Measurements from ENCODE around the gene MUC5B. TPM values are rescaled to one million over a fixed set of nuclear protein-coding genes. Genes with fewer than 3 reads are reported as not detected.
"Not testable (repeated sequence)": the region's sequence is repeated elsewhere in the genome, so short reads cannot be mapped to it uniquely, and the experiment has no call there.

MUC5B gene
- total and polyA plus RNA-seq, 5 donors = under 0.01 TPM; not detected in 4

DNA sequence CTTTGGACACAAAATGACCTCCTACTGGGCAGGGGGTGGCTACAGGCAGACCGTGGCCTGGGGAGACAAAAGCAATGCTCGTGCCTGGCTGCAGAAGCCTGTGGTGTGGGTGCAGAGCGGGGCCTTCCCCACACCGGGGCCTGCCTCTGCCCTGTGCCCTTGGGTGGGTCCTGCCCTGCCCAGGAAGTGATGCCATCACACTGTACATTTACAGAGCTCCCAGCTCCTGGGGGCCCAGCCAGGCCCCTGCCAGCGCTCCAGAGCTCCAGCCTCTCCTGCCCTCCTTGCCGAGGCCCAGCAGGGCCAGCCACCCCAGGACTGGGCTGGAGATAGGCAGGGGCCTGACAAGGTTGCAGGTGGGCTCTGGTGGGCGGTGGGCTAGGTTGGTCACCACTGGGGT is 40.1 kb downstream of the MUC5B start:
- Histone ChIP-seq H3K4me3 (ENCODE audit: low read length) (no peak overlapping the region), H3K27me3 (ENCODE audit: control insufficient read depth, insufficient read depth) (no peaks in the 10 kb centered on the region), H3K9me3 (ENCODE audit: control insufficient read depth, low read length) (no peaks in the 10 kb centered on the region), H3K27ac (ENCODE audit: low read length) (no peak overlapping the region), H3K4me1 (ENCODE audit: control insufficient read depth, insufficient read depth, low read length) (peaks cover 3% of the 10 kb centered on the region)
- intact Hi-C loops (cut with DNase I) = no loop called here
- ATAC-seq (peak; percentile 4 to 19), DNase-seq (peak in 2 of 3 donors; percentile 14 to 54)
- WGBS = 45% methylated on average over 7 of the region's 7 CpGs

DNA sequence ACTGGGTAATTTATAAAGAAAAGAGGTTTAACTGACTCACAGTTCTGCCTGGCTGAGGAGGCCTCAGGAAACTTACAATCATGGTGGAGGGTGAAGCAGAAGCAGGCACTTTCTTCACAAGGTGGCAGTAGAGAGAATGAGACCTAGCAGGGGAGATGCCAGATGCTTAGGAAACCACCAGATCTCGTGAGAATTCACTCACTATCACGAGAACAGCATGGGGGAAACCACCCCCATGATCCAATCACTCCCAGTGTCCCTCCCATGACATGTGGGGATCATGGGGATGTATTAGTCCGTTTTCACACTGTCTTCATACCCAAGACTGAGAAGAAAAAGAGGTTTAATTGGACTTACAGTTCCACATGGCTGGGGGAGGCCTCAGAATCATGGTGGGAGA is 41.6 kb downstream of the MUC5B start:
- peak in 2 of 3 donors; percentile 6 to 13 for DNase-seq
- intact Hi-C loops (cut with DNase I); H3K4me3 ChIP-seq (ENCODE audit: low read length); H3K9me3 ChIP-seq (ENCODE audit: control insufficient read depth, low read length); H3K4me1 ChIP-seq (ENCODE audit: control insufficient read depth, insufficient read depth, low read length); H3K27ac ChIP-seq (ENCODE audit: low read length); ATAC-seq; H3K27me3 ChIP-seq (ENCODE audit: control insufficient read depth, insufficient read depth): not testable (repeated sequence)
- 25% methylated on average over 3 of the region's 3 CpGs for WGBS

DNA sequence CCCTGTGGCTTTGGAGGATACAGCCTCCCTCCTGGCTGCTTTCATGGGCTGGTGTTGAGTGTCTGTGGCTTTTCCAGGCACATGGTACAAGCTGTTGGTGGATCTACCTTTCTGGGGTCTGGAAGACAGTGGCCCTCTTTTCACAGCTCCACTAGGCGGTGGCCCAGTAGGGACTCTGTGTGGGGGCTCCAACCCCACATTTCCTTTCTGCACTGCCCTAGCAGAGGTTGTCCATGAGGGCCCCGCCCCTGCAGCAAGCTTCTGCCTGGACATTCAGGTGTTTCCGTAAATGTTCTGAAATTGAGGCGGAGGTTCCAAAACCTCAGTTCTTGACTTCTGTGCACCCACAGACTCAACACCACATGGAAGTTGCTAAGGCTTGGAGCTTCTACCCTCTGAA is 42.6 kb downstream of the MUC5B start:
- intact Hi-C loops (cut with DNase I); H3K4me1 ChIP-seq (ENCODE audit: control insufficient read depth, insufficient read depth, low read length); ATAC-seq; H3K27me3 ChIP-seq (ENCODE audit: control insufficient read depth, insufficient read depth); H3K9me3 ChIP-seq (ENCODE audit: control insufficient read depth, low read length); H3K4me3 ChIP-seq (ENCODE audit: low read length); H3K27ac ChIP-seq (ENCODE audit: low read length): not testable (repeated sequence)
- 98% methylated on average over 4 of the region's 4 CpGs for WGBS
- peak in 2 of 3 donors; percentile 11 to 13 for DNase-seq

DNA sequence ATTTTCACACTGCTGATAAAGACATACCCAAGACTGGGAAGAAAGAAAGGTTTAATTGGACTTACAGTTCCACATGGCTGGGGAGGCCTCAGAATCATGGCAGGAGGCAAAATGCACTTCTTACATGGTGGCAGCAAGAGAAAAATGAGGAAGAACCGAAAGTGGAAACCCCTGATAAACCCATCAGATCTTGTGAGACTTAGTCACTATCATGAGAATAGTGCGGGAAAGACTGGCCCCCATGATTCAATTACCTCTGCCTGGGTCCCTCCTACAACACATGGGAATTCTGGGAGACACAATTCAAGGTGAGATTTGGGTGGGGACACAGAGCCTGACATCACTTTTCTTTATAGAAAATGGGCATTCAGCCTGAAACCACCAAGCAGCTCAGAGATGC is 44.1 kb downstream of the MUC5B start:
- DNase-seq; intact Hi-C loops (cut with DNase I); H3K27ac ChIP-seq (ENCODE audit: low read length); H3K4me1 ChIP-seq (ENCODE audit: control insufficient read depth, insufficient read depth, low read length); H3K9me3 ChIP-seq (ENCODE audit: control insufficient read depth, low read length); H3K4me3 ChIP-seq (ENCODE audit: low read length); H3K27me3 ChIP-seq (ENCODE audit: control insufficient read depth, insufficient read depth); ATAC-seq: not testable (repeated sequence)
- whole genome bisulfite sequencing = 88% methylated on average over 2 of the region's 2 CpGs

DNA sequence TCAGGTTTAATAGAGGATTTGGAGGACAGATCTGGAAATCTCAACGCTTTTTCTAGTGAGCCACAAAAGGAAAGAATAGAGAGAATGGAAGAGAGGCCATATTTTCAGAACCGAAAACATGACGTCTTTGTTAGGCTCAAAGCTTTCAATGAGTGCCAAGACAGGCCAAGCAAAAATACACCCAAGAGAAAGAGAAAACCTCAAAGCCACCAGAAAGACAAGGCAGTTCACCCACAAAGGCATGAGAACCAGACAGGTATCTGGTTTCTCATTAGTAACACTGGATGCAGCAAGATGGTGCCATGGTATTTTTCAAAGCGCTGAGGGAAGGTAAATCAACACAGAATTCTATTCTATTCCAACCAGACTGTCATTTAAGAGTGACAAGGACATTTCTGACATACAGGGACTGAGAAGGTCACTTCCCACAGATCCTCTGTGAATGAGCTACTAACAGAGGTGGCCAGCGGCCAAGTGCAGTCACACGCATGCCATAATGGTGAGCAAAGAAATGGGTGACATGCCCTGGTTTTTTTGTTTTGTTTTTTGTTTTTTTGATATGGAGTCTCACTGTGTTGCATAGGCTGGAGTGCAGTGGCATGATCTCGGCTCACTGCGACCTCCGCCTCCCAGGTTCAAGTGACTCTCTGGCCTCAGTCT is 44.7 kb downstream of the MUC5B start:
- intact Hi-C loops (cut with DNase I) = no loop called here
- Histone ChIP-seq H3K4me1 (ENCODE audit: control insufficient read depth, insufficient read depth, low read length) (peaks cover 3% of the 10 kb centered on the region), H3K4me3 (ENCODE audit: low read length) (no peak overlapping the region), H3K27me3 (ENCODE audit: control insufficient read depth, insufficient read depth) (no peaks in the 10 kb centered on the region), H3K9me3 (ENCODE audit: control insufficient read depth, low read length) (no peaks in the 10 kb centered on the region), H3K27ac (ENCODE audit: low read length) (no peak overlapping the region)
- ATAC-seq = no peak
- DNase-seq = peak in 2 of 3 donors; percentile 56 to 65
- 79% methylated on average over 9 of the region's 9 CpGs for WGBS

DNA sequence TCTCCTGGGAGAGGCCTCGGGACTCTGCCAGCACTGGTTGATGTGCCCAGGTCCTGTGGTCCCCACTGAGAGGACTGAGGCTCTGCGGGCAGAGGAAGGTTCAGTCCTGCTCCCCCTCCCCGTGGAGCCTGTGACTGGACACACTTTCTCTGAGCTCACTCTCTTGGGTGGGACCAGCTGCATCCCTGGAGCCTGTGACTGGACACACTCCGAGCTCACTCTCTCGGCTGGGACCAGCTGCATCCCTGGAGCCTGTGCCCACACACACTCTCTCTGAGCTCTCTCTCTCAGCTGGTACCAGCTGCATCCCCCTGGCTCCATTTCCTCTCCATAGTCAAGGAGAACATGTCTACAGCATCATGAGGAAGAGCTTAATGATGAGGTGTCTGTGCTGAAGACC is 47.1 kb downstream of the MUC5B start:
- intact Hi-C loops (cut with DNase I) = no loop called here
- no peaks in the 10 kb centered on the region for H3K27me3 ChIP-seq (ENCODE audit: control insufficient read depth, insufficient read depth)
- no peak overlapping the region for H3K4me3 ChIP-seq (ENCODE audit: low read length)
- 88% methylated on average over 5 of the region's 5 CpGs for WGBS
- no peaks in the 10 kb centered on the region for H3K9me3 ChIP-seq (ENCODE audit: control insufficient read depth, low read length)
- no peak overlapping the region for H3K27ac ChIP-seq (ENCODE audit: low read length)
- no peaks in the 10 kb centered on the region for H3K4me1 ChIP-seq (ENCODE audit: control insufficient read depth, insufficient read depth, low read length)
- peak in 2 of 3 donors; percentile 21 to 28 for DNase-seq
- no peak for ATAC-seq

DNA sequence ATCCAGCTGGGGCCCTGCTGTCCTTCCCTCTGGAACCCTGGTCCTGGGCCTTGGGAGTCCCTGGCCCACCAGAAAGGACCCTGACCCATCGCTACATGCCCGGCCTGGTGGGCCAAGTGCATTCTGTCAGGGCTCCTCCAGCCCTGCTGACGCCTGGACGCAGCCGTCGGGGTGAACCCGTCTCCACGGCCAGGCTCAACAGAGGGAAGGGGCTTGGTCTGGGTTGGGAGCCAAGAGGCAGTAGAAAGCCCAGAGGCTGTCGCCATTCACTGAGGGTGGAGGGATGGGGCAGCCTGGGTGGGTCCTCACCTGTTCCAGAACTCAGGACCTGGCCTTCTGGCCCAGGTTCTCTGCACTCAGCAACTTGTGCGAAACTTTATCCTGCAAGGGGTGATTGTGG is 47.6 kb downstream of the MUC5B start:
- ATAC-seq (peak; percentile 6 to 8), DNase-seq (peak in 2 of 3 donors; percentile 18 to 36)
- 89% methylated on average over 10 of the region's 10 CpGs for WGBS
- Histone ChIP-seq H3K4me1 (ENCODE audit: control insufficient read depth, insufficient read depth, low read length) (no peaks in the 10 kb centered on the region), H3K9me3 (ENCODE audit: control insufficient read depth, low read length) (no peaks in the 10 kb centered on the region), H3K27me3 (ENCODE audit: control insufficient read depth, insufficient read depth) (no peaks in the 10 kb centered on the region), H3K27ac (ENCODE audit: low read length) (no peak overlapping the region), H3K4me3 (ENCODE audit: low read length) (no peak overlapping the region)
- intact Hi-C loops (cut with DNase I) = no loop called here

DNA sequence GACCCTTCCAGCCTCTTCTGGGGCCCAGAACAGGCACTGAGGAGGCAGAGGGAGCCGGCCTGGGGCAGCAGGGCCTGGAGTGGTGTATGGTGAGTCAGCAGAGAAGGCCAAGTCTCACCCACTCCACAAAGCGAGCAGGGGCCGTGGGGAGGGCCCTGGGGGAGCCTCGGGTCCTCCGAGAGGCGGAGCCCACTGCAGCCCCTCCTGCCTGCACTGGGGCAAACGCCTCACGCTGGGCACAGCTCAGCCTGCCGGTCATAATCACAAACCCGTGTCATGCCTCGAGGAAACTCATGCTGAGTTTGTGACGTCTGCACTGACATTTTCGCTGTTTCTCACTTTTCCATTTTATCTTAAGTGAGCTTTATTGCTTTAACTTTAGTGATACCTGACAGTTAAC is 48.1 kb downstream of the MUC5B start:
- no peaks in the 10 kb centered on the region for H3K9me3 ChIP-seq (ENCODE audit: control insufficient read depth, low read length)
- intact Hi-C loops (cut with DNase I) = no loop called here
- H3K27ac ChIP-seq (ENCODE audit: low read length) = no peak overlapping the region
- no peaks in the 10 kb centered on the region for H3K4me1 ChIP-seq (ENCODE audit: control insufficient read depth, insufficient read depth, low read length)
- peak in 1 of 2 donors; percentile 23 for ATAC-seq
- no peak overlapping the region for H3K4me3 ChIP-seq (ENCODE audit: low read length)
- DNase-seq = peak in 2 of 3 donors; percentile 28 to 45
- no peaks in the 10 kb centered on the region for H3K27me3 ChIP-seq (ENCODE audit: control insufficient read depth, insufficient read depth)
- WGBS = 47% methylated on average over 13 of the region's 13 CpGs

DNA sequence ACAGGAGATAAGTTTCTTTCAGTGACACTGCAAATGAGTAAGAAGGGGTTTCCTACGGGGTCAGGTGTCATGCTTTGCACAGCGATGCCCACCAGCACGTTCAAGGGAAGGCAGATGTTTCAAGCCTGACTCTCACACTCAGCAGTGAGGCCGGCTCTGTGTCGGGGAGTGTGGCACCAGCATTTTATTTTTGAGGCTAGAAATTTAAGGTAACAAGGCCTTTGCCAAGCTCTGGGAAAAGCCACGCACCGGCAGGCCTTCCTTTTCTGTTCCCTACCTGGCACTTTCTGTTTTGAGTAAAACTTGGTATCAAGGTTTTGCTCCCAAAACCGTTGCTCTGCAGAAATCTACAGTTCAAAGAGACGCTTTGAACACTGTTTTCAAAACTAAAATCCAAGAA is 48.5 kb downstream of the MUC5B start:
- Histone ChIP-seq H3K4me1 (ENCODE audit: control insufficient read depth, insufficient read depth, low read length) (no peaks in the 10 kb centered on the region), H3K9me3 (ENCODE audit: control insufficient read depth, low read length) (no peaks in the 10 kb centered on the region), H3K27me3 (ENCODE audit: control insufficient read depth, insufficient read depth) (no peaks in the 10 kb centered on the region), H3K27ac (ENCODE audit: low read length) (no peak overlapping the region), H3K4me3 (ENCODE audit: low read length) (no peak overlapping the region)
- 71% methylated on average over 9 of the region's 9 CpGs for WGBS
- ATAC-seq (no peak), DNase-seq (peak in 2 of 3 donors; percentile 5 to 24)
- intact Hi-C loops (cut with DNase I) = no loop called here

DNA sequence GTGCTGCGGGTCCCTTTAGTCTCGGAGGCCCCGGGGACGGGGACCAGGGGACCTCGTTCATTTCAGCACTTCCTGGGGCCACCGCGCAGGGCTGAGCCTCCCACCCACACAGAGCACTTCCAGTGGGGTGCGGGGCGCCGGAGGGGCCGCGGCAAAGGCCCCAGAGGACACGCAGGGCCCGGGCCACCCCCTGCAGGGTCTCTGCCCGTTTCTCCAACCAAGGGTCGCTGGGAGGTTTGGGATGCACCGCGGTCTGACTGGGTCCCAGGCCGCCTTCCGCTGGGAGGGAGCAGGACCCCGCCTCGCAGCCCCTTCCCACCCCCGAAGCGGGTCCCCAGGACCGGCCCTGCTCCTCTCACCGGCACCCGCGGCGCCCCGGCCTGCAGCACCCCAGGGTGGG is 49.1 kb downstream of the MUC5B start:
- Histone ChIP-seq H3K4me3 (ENCODE audit: low read length) (no peak overlapping the region), H3K27ac (ENCODE audit: low read length) (no peak overlapping the region), H3K27me3 (ENCODE audit: control insufficient read depth, insufficient read depth) (no peaks in the 10 kb centered on the region), H3K9me3 (ENCODE audit: control insufficient read depth, low read length) (no peaks in the 10 kb centered on the region), H3K4me1 (ENCODE audit: control insufficient read depth, insufficient read depth, low read length) (no peaks in the 10 kb centered on the region)
- DNase-seq = peak in 2 of 3 donors; percentile 30 to 68
- intact Hi-C loops (cut with DNase I) = no loop called here
- peak in 1 of 2 donors; percentile 13 for ATAC-seq
- 90% methylated on average over 30 of the region's 30 CpGs for WGBS

DNA sequence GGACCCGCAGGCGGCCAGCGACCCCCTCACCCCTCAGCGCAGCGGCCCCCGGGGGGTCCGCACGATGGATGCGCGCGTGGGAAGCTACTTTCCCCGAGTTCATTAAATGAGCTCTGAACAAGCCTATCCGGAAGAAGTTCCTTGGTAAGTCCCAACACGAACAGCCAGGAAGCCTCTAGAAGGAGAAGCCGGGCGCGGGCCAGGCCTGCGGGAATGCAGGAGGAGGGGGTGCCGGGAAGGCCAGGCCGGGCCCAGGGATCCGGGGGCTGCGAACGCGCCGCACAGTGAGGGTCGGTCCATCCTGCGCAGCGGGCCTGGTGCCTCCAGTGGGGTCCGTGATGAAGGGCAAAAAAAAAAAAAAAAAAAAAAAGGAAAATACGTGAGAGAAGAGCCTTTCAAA is 49.7 kb downstream of the MUC5B start:
- Histone ChIP-seq H3K4me3 (ENCODE audit: low read length) (no peak overlapping the region), H3K27me3 (ENCODE audit: control insufficient read depth, insufficient read depth) (no peaks in the 10 kb centered on the region), H3K27ac (ENCODE audit: low read length) (no peak overlapping the region), H3K4me1 (ENCODE audit: control insufficient read depth, insufficient read depth, low read length) (no peaks in the 10 kb centered on the region), H3K9me3 (ENCODE audit: control insufficient read depth, low read length) (no peaks in the 10 kb centered on the region)
- 94% methylated on average over 30 of the region's 30 CpGs for WGBS
- intact Hi-C loops (cut with DNase I) = no loop called here
- no peak for ATAC-seq
- peak in 2 of 3 donors; percentile 35 to 46 for DNase-seq

DNA sequence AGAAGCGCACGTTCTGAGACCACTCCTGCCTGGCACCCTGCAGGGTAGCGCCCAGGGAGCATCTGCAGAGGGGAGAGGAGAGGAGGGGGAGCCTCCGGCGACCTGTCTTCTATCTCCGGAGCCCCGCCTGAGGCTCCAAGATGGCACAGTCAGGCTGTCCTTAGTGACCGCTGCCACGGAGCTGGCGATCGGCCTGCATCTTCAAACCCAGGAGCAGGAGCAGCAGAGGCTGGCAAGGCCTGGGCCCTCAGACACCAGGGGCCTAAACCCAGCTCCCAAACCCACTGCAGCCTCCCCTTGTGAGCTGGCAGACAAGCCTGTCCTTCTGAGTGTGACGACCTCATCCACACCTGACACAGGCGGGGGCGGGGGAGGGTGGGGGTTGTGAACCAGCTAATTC is 51.6 kb downstream of the MUC5B start:
- Histone ChIP-seq H3K4me1 (ENCODE audit: control insufficient read depth, insufficient read depth, low read length) (no peaks in the 10 kb centered on the region), H3K9me3 (ENCODE audit: control insufficient read depth, low read length) (no peaks in the 10 kb centered on the region), H3K27me3 (ENCODE audit: control insufficient read depth, insufficient read depth) (no peaks in the 10 kb centered on the region), H3K4me3 (ENCODE audit: low read length) (no peak overlapping the region), H3K27ac (ENCODE audit: low read length) (no peak overlapping the region)
- DNase-seq (peak in 2 of 3 donors; percentile 41 to 48), ATAC-seq (no peak)
- 89% methylated on average over 14 of the region's 14 CpGs for WGBS
- intact Hi-C loops (cut with DNase I) = no loop called here

All from right cardiac atrium (tissue), 5 donors.